Measurements from ENCODE around the gene ATRAID. TPM values are rescaled to one million over a fixed set of nuclear protein-coding genes. Genes with fewer than 3 reads are reported as not detected.
"Not testable (repeated sequence)": the region's sequence is repeated elsewhere in the genome, so short reads cannot be mapped to it uniquely, and the experiment has no call there.

Gene ATRAID
- total RNA-seq, 1 donor from 2014 or later, result 150 TPM

GRCh38 chr2:27171351-27171848 lies 40.4 kb upstream of the ATRAID start:
- Histone ChIP-seq H3K36me3 (no peaks in the 10 kb centered on the region), H3K4me1 (no peaks in the 10 kb centered on the region)
- intact Hi-C loops (cut with DNase I), result no loop called here

GRCh38 chr2:27174638-27175037 lies 37.2 kb upstream of the ATRAID start:
- H3K27ac ChIP-seq, result no peak overlapping the region
- no peak for TF ChIP-seq POLR2A (IDR thresholded peaks at IDR 0.05)
- TF ChIP-seq CTCF (IDR thresholded peaks at IDR 0.05), result no peak
- TF ChIP-seq POLR2AphosphoS5 (IDR thresholded peaks at IDR 0.05; ENCODE audit: insufficient read depth in 1 of 2, low read depth in 1 of 2), result no peak
- no peak for DNase-seq (ENCODE audit: extremely low spot score in 2 of 2)
- no peaks in the 10 kb centered on the region for H3K27me3 ChIP-seq
- intact Hi-C loops (cut with DNase I), result no loop called here
- no peaks in the 10 kb centered on the region for H3K4me1 ChIP-seq
- no peaks in the 10 kb centered on the region for H3K36me3 ChIP-seq
- no peaks in the 10 kb centered on the region for H3K9me3 ChIP-seq
- H3K4me3 ChIP-seq, result no peak overlapping the region

More at GRCh38 chr2:27171351-27171848, 40.4 kb upstream of the ATRAID start:
- no peaks in the 10 kb centered on the region for H3K9me3 ChIP-seq
- H3K4me3 ChIP-seq, result no peak overlapping the region
- no peak overlapping the region for H3K27ac ChIP-seq
- no peak for DNase-seq (ENCODE audit: extremely low spot score in 2 of 2)
- no peaks in the 10 kb centered on the region for H3K27me3 ChIP-seq
- TF ChIP-seq POLR2AphosphoS5 (IDR thresholded peaks at IDR 0.05; ENCODE audit: insufficient read depth in 1 of 2, low read depth in 1 of 2) (no peak), POLR2A (IDR thresholded peaks at IDR 0.05) (no peak), CTCF (IDR thresholded peaks at IDR 0.05) (no peak)

- no peak overlapping the region for H3K27ac ChIP-seq
- no peaks in the 10 kb centered on the region for H3K27me3 ChIP-seq
- intact Hi-C loops (cut with DNase I), result no loop called here
- no peak for TF ChIP-seq POLR2AphosphoS5 (IDR thresholded peaks at IDR 0.05; ENCODE audit: insufficient read depth in 1 of 2, low read depth in 1 of 2)
- no peak for TF ChIP-seq CTCF (IDR thresholded peaks at IDR 0.05)
- no peak for TF ChIP-seq POLR2A (IDR thresholded peaks at IDR 0.05)
- no peaks in the 10 kb centered on the region for H3K9me3 ChIP-seq
- H3K4me1 ChIP-seq, result no peaks in the 10 kb centered on the region
- no peaks in the 10 kb centered on the region for H3K36me3 ChIP-seq
- no peak overlapping the region for H3K4me3 ChIP-seq
- DNase-seq (ENCODE audit: extremely low spot score in 2 of 2), result no peak
Observed at GRCh38 chr2:27175330-27175729, 36.5 kb upstream of the ATRAID start.

GRCh38 chr2:27175781-27176180 lies 36.1 kb upstream of the ATRAID start:
- H3K4me1 ChIP-seq; H3K4me3 ChIP-seq; DNase-seq (ENCODE audit: extremely low spot score in 2 of 2); H3K27ac ChIP-seq; intact Hi-C loops (cut with DNase I); H3K27me3 ChIP-seq; H3K9me3 ChIP-seq; H3K36me3 ChIP-seq: not testable (repeated sequence)

GRCh38 chr2:27177441-27178351 lies 34.1 kb upstream of the ATRAID start:
- no peak overlapping the region for H3K4me3 ChIP-seq
- intact Hi-C loops (cut with DNase I), result no loop called here
- H3K4me1 ChIP-seq, result no peaks in the 10 kb centered on the region
- H3K9me3 ChIP-seq, result no peaks in the 10 kb centered on the region
- H3K27ac ChIP-seq, result no peak overlapping the region
- no peak for DNase-seq (ENCODE audit: extremely low spot score in 2 of 2)
- no peak for TF ChIP-seq POLR2AphosphoS5 (IDR thresholded peaks at IDR 0.05; ENCODE audit: insufficient read depth in 1 of 2, low read depth in 1 of 2)
- TF ChIP-seq POLR2A (IDR thresholded peaks at IDR 0.05), result no peak
- TF ChIP-seq CTCF (IDR thresholded peaks at IDR 0.05), result no peak
- H3K27me3 ChIP-seq, result no peaks in the 10 kb centered on the region
- no peaks in the 10 kb centered on the region for H3K36me3 ChIP-seq
